ENCODE data around the gene CRY1. TPM values are rescaled to one million over a fixed set of nuclear protein-coding genes. Genes with fewer than 3 reads are reported as not detected.

CRY1 gene
- polyA plus RNA-seq, 1 of the 3 experiments (the other 2 are of a cell fraction), result 4.9 TPM

- DNase-seq, result no peak
- H3K79me2 ChIP-seq (ENCODE audit: insufficient read depth), result no peaks in the 10 kb centered on the region
- H3K27ac ChIP-seq (ENCODE audit: low read depth in 2 of 2, low read length in 1 of 2), result peak overlapping the region; percentile 31 to 58; a peak in 1 of 4 replicates
- H3K9ac ChIP-seq, result no peak overlapping the region
- H3K9me2 ChIP-seq, result no peaks in the 10 kb centered on the region
- H3K36me3 ChIP-seq (replicated peaks in 1 of 2; ENCODE audit: control insufficient read depth in 1 of 2, insufficient read depth in 2 of 2, low read length in 1 of 2), result peaks cover 10 to 20% of the 10 kb centered on the region in 2 experiments
- ChIA-PET CTCF (interaction anchor here (0.6 kb wide), 1 partner anchor 25 kb away, joined by 3 read pairs; no protein-coding TSS in a partner anchor), POLR2A (interaction anchor here (0.6 kb wide), 1 partner anchor 1046 kb away, joined by 4 read pairs; no protein-coding TSS in a partner anchor)
- H3K4me3 ChIP-seq (ENCODE audit: low read depth in 2 of 2, low read length in 1 of 2), result no peak overlapping the region
- peaks cover 0 to 5% of the 10 kb centered on the region in 2 experiments; a peak in 1 of 4 replicates for H3K4me1 ChIP-seq (ENCODE audit: control insufficient read depth in 1 of 2, insufficient read depth in 2 of 2, low read depth in 1 of 2, low read length in 1 of 2)
- 0 out of 2 replicates have a peak overlapping the region, but pooled peaks have one; percentile 27 for H3K4me2 ChIP-seq
- H3K9me3 ChIP-seq, result no peaks in the 10 kb centered on the region
- H4K20me1 ChIP-seq (ENCODE audit: insufficient read depth), result no peaks in the 10 kb centered on the region
- H2AFZ ChIP-seq (ENCODE audit: low read depth), result no peak overlapping the region
- WGBS (ENCODE audit: low lambda C conversion rate), result 61% methylated on average over 2 of the region's 2 CpGs
- H3F3A ChIP-seq (replicated peaks; ENCODE audit: insufficient read depth), result peaks cover 3% of the 10 kb centered on the region
- H3K27me3 ChIP-seq (ENCODE audit: insufficient read depth), result no peaks in the 10 kb centered on the region
- TF ChIP-seq EP300 (IDR thresholded peaks at IDR 0.05; ENCODE audit: borderline replicate concordance in 1 of 2, low read depth in 1 of 2, low read length in 1 of 2) (no peak), MXI1 (IDR thresholded peaks at IDR 0.05; ENCODE audit: low read depth, low read length) (no peak), NFIC (IDR thresholded peaks at IDR 0.05; ENCODE audit: borderline replicate concordance) (no peak), USF2 (IDR thresholded peaks at IDR 0.05; ENCODE audit: borderline replicate concordance, low read depth, low read length) (no peak), CTCF (IDR thresholded peaks at IDR 0.05) (no peak), ELF1 (IDR thresholded peaks at IDR 0.05) (no peak), CHD2 (IDR thresholded peaks at IDR 0.05; ENCODE audit: low read length, partially characterized antibody) (no peak), RCOR1 (IDR thresholded peaks at IDR 0.05; ENCODE audit: low read length) (no peak), USF1 (IDR thresholded peaks at IDR 0.05; ENCODE audit: borderline replicate concordance, low read depth) (no peak)
Measured at GRCh38 chr12:106994579-106995220, 98.6 kb downstream of the CRY1 start.

- Histone ChIP-seq H2AFZ (ENCODE audit: low read depth) (peak overlapping the region; percentile 67; the same call in 1 of the 2 replicates), H3K27ac (ENCODE audit: low read depth in 2 of 2, low read length in 1 of 2) (no peak overlapping the region; a peak in 1 of 4 replicates), H3K79me2 (ENCODE audit: insufficient read depth) (peaks cover 17% of the 10 kb centered on the region), H3K27me3 (ENCODE audit: insufficient read depth) (no peaks in the 10 kb centered on the region), H3K4me3 (ENCODE audit: low read depth in 2 of 2, low read length in 1 of 2) (no peak overlapping the region), H3K9ac (no peak overlapping the region), H3K9me3 (no peaks in the 10 kb centered on the region), H3K4me2 (no peak overlapping the region), H3K9me2 (no peaks in the 10 kb centered on the region), H3F3A (replicated peaks; ENCODE audit: insufficient read depth) (peaks cover 12% of the 10 kb centered on the region), H4K20me1 (ENCODE audit: insufficient read depth) (no peaks in the 10 kb centered on the region), H3K4me1 (ENCODE audit: control insufficient read depth in 1 of 2, insufficient read depth in 2 of 2, low read depth in 1 of 2, low read length in 1 of 2) (peaks cover 6 to 13% of the 10 kb centered on the region in 2 experiments; a peak in 2 of 4 replicates), H3K36me3 (replicated peaks in 1 of 2; ENCODE audit: control insufficient read depth in 1 of 2, insufficient read depth in 2 of 2, low read length in 1 of 2) (peaks cover 8 to 13% of the 10 kb centered on the region in 2 experiments)
- TF ChIP-seq GATA2 (CRISPR knock-in tag; IDR thresholded peaks at IDR 0.05) (no peak), NFIC (IDR thresholded peaks at IDR 0.05; ENCODE audit: borderline replicate concordance) (no peak), MAX (IDR thresholded peaks at IDR 0.05; ENCODE audit: low read depth) (no peak), POLR2AphosphoS5 (IDR thresholded peaks at IDR 0.05; ENCODE audit: low read depth, low read length) (no peak), TAF1 (IDR thresholded peaks at IDR 0.05; ENCODE audit: borderline replicate concordance, low read depth, low read length) (no peak), RFX5 (IDR thresholded peaks at IDR 0.05; ENCODE audit: low read length) (no peak), RAD21 (IDR thresholded peaks at IDR 0.05; ENCODE audit: low read length) (no peak), YY1 (IDR thresholded peaks at IDR 0.05; ENCODE audit: low read depth) (no peak)
- WGBS (ENCODE audit: low lambda C conversion rate), result 79% methylated on average over 6 of the region's 6 CpGs
- ChIA-PET POLR2A (interaction anchor here (0.9 to 1.5 kb wide), 2 partner anchors 10 to 27 kb away, joined by 4 to 6 read pairs; no protein-coding TSS in a partner anchor), CTCF (interaction anchor here (1.0 kb wide), 1 partner anchor 14 kb away, joined by 3 read pairs; no protein-coding TSS in a partner anchor)
- no peak for DNase-seq
Measured at GRCh38 chr12:106987846-106988245, 105.5 kb downstream of the CRY1 start.
